Measurements from ENCODE around the gene DHRSX. TPM values are rescaled to one million over a fixed set of nuclear protein-coding genes. Genes with fewer than 3 reads are reported as not detected.

DHRSX gene
- total RNA-seq, 1 donor from 2014 or later: 9.9 TPM

DNA sequence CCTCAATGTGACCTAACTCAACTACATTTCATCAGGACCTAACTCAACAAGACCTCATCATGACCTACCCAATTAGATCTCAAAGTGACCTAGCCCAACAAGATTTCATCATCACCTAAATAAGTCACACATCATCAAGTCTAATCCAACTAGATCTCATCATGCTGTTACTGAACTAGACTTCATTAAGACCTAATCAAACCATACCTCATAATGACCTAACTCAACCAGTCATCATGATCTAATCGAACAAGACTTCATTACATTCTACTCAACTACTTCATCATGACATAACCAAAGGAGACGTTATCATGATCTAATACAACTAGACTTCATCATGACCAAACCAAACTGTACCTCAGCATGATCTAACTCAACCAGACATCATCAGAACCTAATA is 82.8 kb downstream of the DHRSX start:
- Histone ChIP-seq H3K9ac (ENCODE audit: low read depth in 1 of 3, low read length in 3 of 3) (no peak overlapping the region), H3K4me1 (ENCODE audit: control insufficient read depth in 3 of 3, insufficient read depth in 3 of 3, low read length in 3 of 3) (no peaks in the 10 kb centered on the region), H3K36me3 (ENCODE audit: control insufficient read depth in 3 of 3, insufficient read depth in 3 of 3, low read length in 3 of 3) (peaks cover 0 to 4% (median 0%) of the 10 kb centered on the region in 3 donors), H3K27ac (ENCODE audit: low read depth, low read length) (no peak overlapping the region), H3K4me3 (ENCODE audit: low read length in 3 of 3) (no peak overlapping the region), H3K27me3 (ENCODE audit: control insufficient read depth in 3 of 3, insufficient read depth in 3 of 3, low read length in 3 of 3) (no peaks in the 10 kb centered on the region), H3K9me3 (ENCODE audit: control insufficient read depth in 3 of 3, low read length in 3 of 3) (no peaks in the 10 kb centered on the region)

- Histone ChIP-seq H3K4me3 (ENCODE audit: low read length in 3 of 3) (no peak overlapping the region), H3K9me3 (ENCODE audit: control insufficient read depth in 3 of 3, low read length in 3 of 3) (no peaks in the 10 kb centered on the region), H3K4me1 (ENCODE audit: control insufficient read depth in 3 of 3, insufficient read depth in 3 of 3, low read length in 3 of 3) (no peaks in the 10 kb centered on the region), H3K9ac (ENCODE audit: low read depth in 1 of 3, low read length in 3 of 3) (no peak overlapping the region), H3K36me3 (ENCODE audit: control insufficient read depth in 3 of 3, insufficient read depth in 3 of 3, low read length in 3 of 3) (peaks cover 0 to 4% (median 0%) of the 10 kb centered on the region in 3 donors), H3K27ac (ENCODE audit: low read depth, low read length) (no peak overlapping the region), H3K27me3 (ENCODE audit: control insufficient read depth in 3 of 3, insufficient read depth in 3 of 3, low read length in 3 of 3) (no peaks in the 10 kb centered on the region)
Measured at GRCh38 chrX:2416851-2417604, 83.7 kb downstream of the DHRSX start.

- H3K9me3 ChIP-seq (ENCODE audit: control insufficient read depth in 3 of 3, low read length in 3 of 3): no peaks in the 10 kb centered on the region
- H3K27ac ChIP-seq (ENCODE audit: low read depth, low read length): no peak overlapping the region
- H3K4me3 ChIP-seq (ENCODE audit: low read length in 3 of 3): no peak overlapping the region
- H3K4me1 ChIP-seq (ENCODE audit: control insufficient read depth in 3 of 3, insufficient read depth in 3 of 3, low read length in 3 of 3): no peaks in the 10 kb centered on the region
- no peak overlapping the region for H3K9ac ChIP-seq (ENCODE audit: low read depth in 1 of 3, low read length in 3 of 3)
- no peaks in the 10 kb centered on the region for H3K36me3 ChIP-seq (ENCODE audit: control insufficient read depth in 3 of 3, insufficient read depth in 3 of 3, low read length in 3 of 3)
- no peaks in the 10 kb centered on the region for H3K27me3 ChIP-seq (ENCODE audit: control insufficient read depth in 3 of 3, insufficient read depth in 3 of 3, low read length in 3 of 3)
Measured at GRCh38 chrX:2414384-2414783, 86.4 kb downstream of the DHRSX start.

DNA sequence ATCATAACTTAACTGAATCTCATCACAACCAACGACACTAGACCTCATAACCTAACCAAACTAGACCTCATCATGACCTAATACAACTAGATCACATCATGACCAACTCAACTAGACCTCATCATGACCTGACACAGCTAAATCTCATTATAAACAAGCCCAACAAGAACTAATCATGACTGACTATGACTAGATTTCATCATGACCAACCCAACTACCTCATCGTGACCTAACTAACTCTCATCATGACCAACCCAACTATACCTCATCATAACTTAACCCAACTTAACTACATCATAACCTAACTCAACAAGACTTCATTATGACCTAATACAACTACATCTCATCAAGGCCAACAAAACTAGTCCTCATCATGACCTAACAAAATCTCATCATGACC is 86.8 kb downstream of the DHRSX start:
- no peak overlapping the region for H3K9ac ChIP-seq (ENCODE audit: low read depth in 1 of 3, low read length in 3 of 3)
- no peaks in the 10 kb centered on the region for H3K9me3 ChIP-seq (ENCODE audit: control insufficient read depth in 3 of 3, low read length in 3 of 3)
- H3K27me3 ChIP-seq (ENCODE audit: control insufficient read depth in 3 of 3, insufficient read depth in 3 of 3, low read length in 3 of 3): no peaks in the 10 kb centered on the region
- no peaks in the 10 kb centered on the region for H3K36me3 ChIP-seq (ENCODE audit: control insufficient read depth in 3 of 3, insufficient read depth in 3 of 3, low read length in 3 of 3)
- no peak overlapping the region for H3K4me3 ChIP-seq (ENCODE audit: low read length in 3 of 3)
- H3K4me1 ChIP-seq (ENCODE audit: control insufficient read depth in 3 of 3, insufficient read depth in 3 of 3, low read length in 3 of 3): no peaks in the 10 kb centered on the region
- H3K27ac ChIP-seq (ENCODE audit: low read depth, low read length): no peak overlapping the region

DNA sequence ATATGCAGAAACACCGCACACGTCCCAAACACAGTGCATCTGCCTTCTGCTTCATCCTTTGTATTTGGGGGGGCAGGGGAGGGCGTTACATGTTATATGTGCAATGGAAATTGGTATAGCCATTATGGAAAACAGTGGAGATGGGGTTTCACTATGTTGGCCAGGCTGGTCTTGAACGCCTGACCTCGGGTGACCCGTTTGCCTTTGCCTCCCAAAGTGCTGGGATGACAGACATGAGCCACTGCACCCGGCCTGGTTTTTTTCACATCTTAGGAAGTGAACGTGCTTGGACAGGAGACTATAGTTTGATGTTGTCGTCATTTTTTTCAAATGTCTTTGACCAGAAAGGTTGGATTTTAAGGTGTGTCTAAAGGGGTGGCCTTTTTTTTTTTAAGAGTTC is 88.6 kb downstream of the DHRSX start:
- Histone ChIP-seq H3K27ac (ENCODE audit: low read depth, low read length) (no peak overlapping the region), H3K9ac (ENCODE audit: low read depth in 1 of 3, low read length in 3 of 3) (no peak overlapping the region), H3K36me3 (ENCODE audit: control insufficient read depth in 3 of 3, insufficient read depth in 3 of 3, low read length in 3 of 3) (peaks cover 0 to 3% (median 2%) of the 10 kb centered on the region in 3 donors), H3K27me3 (ENCODE audit: control insufficient read depth in 3 of 3, insufficient read depth in 3 of 3, low read length in 3 of 3) (no peaks in the 10 kb centered on the region), H3K4me1 (ENCODE audit: control insufficient read depth in 3 of 3, insufficient read depth in 3 of 3, low read length in 3 of 3) (no peaks in the 10 kb centered on the region), H3K9me3 (ENCODE audit: control insufficient read depth in 3 of 3, low read length in 3 of 3) (peaks cover under 1 to 3% (median 2%) of the 10 kb centered on the region in 3 donors), H3K4me3 (ENCODE audit: low read length in 3 of 3) (no peak overlapping the region)

- Histone ChIP-seq H3K4me3 (ENCODE audit: low read length in 3 of 3) (no peak overlapping the region), H3K9me3 (ENCODE audit: control insufficient read depth in 3 of 3, low read length in 3 of 3) (peaks cover 2 to 7% (median 6%) of the 10 kb centered on the region in 3 donors), H3K9ac (ENCODE audit: low read depth in 1 of 3, low read length in 3 of 3) (no peak overlapping the region), H3K27me3 (ENCODE audit: control insufficient read depth in 3 of 3, insufficient read depth in 3 of 3, low read length in 3 of 3) (no peaks in the 10 kb centered on the region), H3K4me1 (ENCODE audit: control insufficient read depth in 3 of 3, insufficient read depth in 3 of 3, low read length in 3 of 3) (no peaks in the 10 kb centered on the region), H3K36me3 (ENCODE audit: control insufficient read depth in 3 of 3, insufficient read depth in 3 of 3, low read length in 3 of 3) (peaks cover 0 to 8% (median 7%) of the 10 kb centered on the region in 3 donors), H3K27ac (ENCODE audit: low read depth, low read length) (no peak overlapping the region)
Measured at GRCh38 chrX:2410279-2411020, 90.3 kb downstream of the DHRSX start.

GRCh38 chrX:2409796-2410195 is 91.0 kb downstream of the DHRSX start:
- Histone ChIP-seq H3K27me3 (ENCODE audit: control insufficient read depth in 3 of 3, insufficient read depth in 3 of 3, low read length in 3 of 3) (no peaks in the 10 kb centered on the region), H3K4me1 (ENCODE audit: control insufficient read depth in 3 of 3, insufficient read depth in 3 of 3, low read length in 3 of 3) (no peaks in the 10 kb centered on the region)

DNA sequence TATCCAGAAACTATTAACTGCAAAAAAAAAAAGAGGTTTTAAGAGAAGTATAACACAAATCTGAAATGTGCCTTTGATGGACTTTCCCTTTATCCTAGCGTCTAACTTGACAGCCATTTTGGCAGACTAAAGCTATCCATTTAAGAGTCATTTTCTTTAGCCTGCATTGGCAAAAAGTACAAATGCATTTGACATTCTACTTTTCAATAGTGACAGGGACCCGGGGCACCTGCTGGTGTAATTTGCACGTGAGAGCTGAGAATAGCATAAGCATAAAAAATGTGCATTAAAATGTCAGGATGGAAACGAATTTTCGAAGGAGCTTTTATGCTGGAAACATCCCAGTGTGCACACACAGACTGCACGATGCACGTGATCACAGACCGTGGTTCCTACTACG is 91.9 kb downstream of the DHRSX start:
- H3K4me1 ChIP-seq (ENCODE audit: control insufficient read depth in 3 of 3, insufficient read depth in 3 of 3, low read length in 3 of 3): no peaks in the 10 kb centered on the region
- no peaks in the 10 kb centered on the region for H3K27me3 ChIP-seq (ENCODE audit: control insufficient read depth in 3 of 3, insufficient read depth in 3 of 3, low read length in 3 of 3)
- no peak overlapping the region for H3K27ac ChIP-seq (ENCODE audit: low read depth, low read length)
- peaks cover 0 to 8% (median 7%) of the 10 kb centered on the region in 3 donors for H3K36me3 ChIP-seq (ENCODE audit: control insufficient read depth in 3 of 3, insufficient read depth in 3 of 3, low read length in 3 of 3)
- H3K9me3 ChIP-seq (ENCODE audit: control insufficient read depth in 3 of 3, low read length in 3 of 3): peaks cover 2 to 7% (median 6%) of the 10 kb centered on the region in 3 donors
- H3K4me3 ChIP-seq (ENCODE audit: low read length in 3 of 3): no peak overlapping the region
- H3K9ac ChIP-seq (ENCODE audit: low read depth in 1 of 3, low read length in 3 of 3): no peak overlapping the region

More at GRCh38 chrX:2409796-2410195, 91.0 kb downstream of the DHRSX start:
- Histone ChIP-seq H3K9me3 (ENCODE audit: control insufficient read depth in 3 of 3, low read length in 3 of 3) (peaks cover 2 to 7% (median 6%) of the 10 kb centered on the region in 3 donors), H3K4me3 (ENCODE audit: low read length in 3 of 3) (no peak overlapping the region), H3K9ac (ENCODE audit: low read depth in 1 of 3, low read length in 3 of 3) (no peak overlapping the region), H3K27ac (ENCODE audit: low read depth, low read length) (no peak overlapping the region), H3K36me3 (ENCODE audit: control insufficient read depth in 3 of 3, insufficient read depth in 3 of 3, low read length in 3 of 3) (peaks cover 0 to 8% (median 7%) of the 10 kb centered on the region in 3 donors)

DNA sequence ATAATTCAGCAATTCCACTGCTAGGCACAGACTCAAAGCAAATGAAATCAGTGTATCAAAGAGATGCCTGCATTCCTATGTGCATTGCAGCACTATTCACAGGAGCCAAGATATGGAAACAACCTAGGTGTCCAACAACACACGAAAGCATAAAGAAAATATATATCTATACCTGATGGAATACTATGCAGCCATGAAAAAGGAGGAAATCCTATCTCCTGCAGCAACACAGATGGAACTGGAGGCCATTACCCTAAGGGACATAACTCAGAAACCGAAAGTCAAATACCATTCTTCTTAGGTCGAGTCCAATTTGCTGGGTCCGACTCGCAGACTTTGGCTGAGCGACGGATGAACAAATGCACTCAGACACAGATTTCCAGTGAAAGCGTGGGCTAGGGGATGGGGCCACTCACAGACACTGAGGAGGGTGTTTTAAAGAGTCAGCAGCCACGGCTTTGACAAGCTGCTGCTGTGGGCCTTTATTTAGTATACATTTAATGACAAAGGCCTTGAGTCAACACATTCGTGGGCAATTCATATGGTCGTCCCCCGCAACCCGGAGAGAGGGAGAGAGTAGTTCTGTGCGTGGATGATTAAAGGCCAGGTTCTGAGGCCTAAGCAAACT is 93.8 kb downstream of the DHRSX start:
- peaks cover 0 to 4% (median 4%) of the 10 kb centered on the region in 3 donors for H3K4me1 ChIP-seq (ENCODE audit: control insufficient read depth in 3 of 3, insufficient read depth in 3 of 3, low read length in 3 of 3)
- H3K36me3 ChIP-seq (ENCODE audit: control insufficient read depth in 3 of 3, insufficient read depth in 3 of 3, low read length in 3 of 3): peaks cover 0 to 8% (median 7%) of the 10 kb centered on the region in 3 donors
- H3K9me3 ChIP-seq (ENCODE audit: control insufficient read depth in 3 of 3, low read length in 3 of 3): peaks cover 2 to 7% (median 6%) of the 10 kb centered on the region in 3 donors
- no peak overlapping the region for H3K4me3 ChIP-seq (ENCODE audit: low read length in 3 of 3)
- no peak overlapping the region for H3K27ac ChIP-seq (ENCODE audit: low read depth, low read length)
- H3K27me3 ChIP-seq (ENCODE audit: control insufficient read depth in 3 of 3, insufficient read depth in 3 of 3, low read length in 3 of 3): no peaks in the 10 kb centered on the region
- no peak overlapping the region for H3K9ac ChIP-seq (ENCODE audit: low read depth in 1 of 3, low read length in 3 of 3)

All from skeletal muscle tissue (tissue), 4 donors.